ENCODE measurements around the gene ETFA.
"Not testable (repeated sequence)": the region's sequence is repeated elsewhere in the genome, so short reads cannot be mapped to it uniquely, and the experiment has no call there.

The ETFA gene

DNA sequence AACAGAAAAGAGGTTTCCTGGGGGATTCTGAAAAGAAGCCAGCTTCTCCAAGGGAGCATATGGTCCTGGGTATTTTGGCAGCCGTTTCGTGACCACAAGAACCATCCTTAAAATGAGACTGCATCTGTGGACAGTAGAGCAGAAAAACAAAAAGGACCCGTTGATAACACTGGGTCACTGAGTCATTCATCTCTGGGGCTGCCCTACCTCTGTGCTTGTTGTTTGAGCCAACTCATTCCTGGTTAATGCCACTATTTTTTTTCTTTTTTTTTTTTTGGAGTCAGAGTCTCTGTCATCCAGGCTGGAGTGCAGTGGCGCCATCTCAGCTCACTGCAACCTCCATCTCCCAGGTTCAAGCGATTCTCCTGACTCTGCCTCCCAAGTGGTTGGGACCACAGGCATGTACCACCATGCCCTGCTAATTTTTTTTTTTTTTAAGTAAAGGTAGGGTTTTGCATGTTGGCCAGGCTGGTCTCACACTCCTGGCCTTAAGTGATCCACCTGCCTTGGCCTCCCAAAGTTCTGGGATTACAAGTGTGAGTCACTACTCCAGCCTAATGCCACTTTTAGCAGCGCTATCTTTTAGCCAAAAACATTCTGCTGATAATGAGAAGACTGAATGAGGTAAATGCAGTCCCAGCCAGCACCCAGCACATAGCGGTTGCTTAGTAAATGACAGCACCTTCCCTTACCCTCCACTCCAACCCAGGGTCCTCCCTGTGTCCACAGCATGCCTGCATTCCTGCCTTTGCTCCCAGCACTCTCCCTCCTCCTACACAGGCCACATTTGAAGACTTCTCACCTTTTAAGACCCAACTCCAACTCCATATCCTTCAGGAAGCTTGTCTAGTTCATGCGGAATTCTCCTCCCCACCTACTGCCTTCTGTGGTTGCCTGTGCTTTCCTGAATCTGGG lies 16.2 kb upstream of the ETFA start:
- Histone ChIP-seq H3K9me3 (ENCODE audit: control insufficient read depth in 5 of 5, low read length in 5 of 5) (no peaks in the 10 kb centered on the region), H3K27me3 (ENCODE audit: control insufficient read depth in 5 of 5, insufficient read depth in 4 of 5, low read length in 5 of 5) (peaks cover 0 to 15% (median 3%) of the 10 kb centered on the region in 5 donors), H3K9ac (ENCODE audit: low read length in 5 of 5) (no peak overlapping the region), H3K27ac (ENCODE audit: low read depth, low read length) (no peak overlapping the region), H3K4me3 (ENCODE audit: low read depth in 1 of 5, low read length in 5 of 5) (no peak overlapping the region), H3K36me3 (ENCODE audit: control insufficient read depth in 5 of 5, insufficient read depth in 5 of 5, low read length in 5 of 5) (no peaks in the 10 kb centered on the region), H3K4me1 (ENCODE audit: control insufficient read depth in 5 of 5, insufficient read depth in 5 of 5, low read length in 5 of 5) (peaks cover 0 to 6% (median 4%) of the 10 kb centered on the region in 5 donors)

GRCh38 chr15:76325704-76326103 lies 14.4 kb upstream of the ETFA start:
- Histone ChIP-seq H3K9ac (ENCODE audit: low read length in 5 of 5) (no peak overlapping the region), H3K4me3 (ENCODE audit: low read depth in 1 of 5, low read length in 5 of 5) (no peak overlapping the region), H3K27me3 (ENCODE audit: control insufficient read depth in 5 of 5, insufficient read depth in 4 of 5, low read length in 5 of 5) (peaks cover 0 to 15% (median 3%) of the 10 kb centered on the region in 5 donors), H3K4me1 (ENCODE audit: control insufficient read depth in 5 of 5, insufficient read depth in 5 of 5, low read length in 5 of 5) (peaks cover 0 to 6% (median 4%) of the 10 kb centered on the region in 5 donors), H3K27ac (ENCODE audit: low read depth, low read length) (no peak overlapping the region), H3K9me3 (ENCODE audit: control insufficient read depth in 5 of 5, low read length in 5 of 5) (no peaks in the 10 kb centered on the region), H3K36me3 (ENCODE audit: control insufficient read depth in 5 of 5, insufficient read depth in 5 of 5, low read length in 5 of 5) (no peaks in the 10 kb centered on the region)

DNA sequence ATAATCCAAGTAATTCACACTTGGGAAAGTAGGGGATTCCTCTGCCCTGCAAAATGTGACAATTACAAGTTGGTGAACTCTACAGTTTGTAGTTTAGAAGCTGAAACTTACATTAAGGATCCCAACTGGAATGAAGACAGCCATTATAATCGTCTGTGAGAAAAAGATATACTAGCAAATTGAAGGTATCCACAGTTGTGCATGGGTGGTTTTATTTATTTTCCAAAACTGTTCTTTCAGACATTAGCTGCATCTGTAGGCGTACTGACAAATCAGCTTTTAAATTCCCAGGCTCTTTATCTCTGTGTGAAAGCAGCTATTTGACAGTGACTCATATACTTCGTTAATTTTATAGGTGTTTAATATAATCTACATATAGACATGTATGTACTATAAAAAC lies 12.8 kb upstream of the ETFA start:
- Histone ChIP-seq H3K36me3 (ENCODE audit: control insufficient read depth in 5 of 5, insufficient read depth in 5 of 5, low read length in 5 of 5) (no peaks in the 10 kb centered on the region), H3K27me3 (ENCODE audit: control insufficient read depth in 5 of 5, insufficient read depth in 4 of 5, low read length in 5 of 5) (peaks cover 0 to 11% (median 3%) of the 10 kb centered on the region in 5 donors), H3K4me1 (ENCODE audit: control insufficient read depth in 5 of 5, insufficient read depth in 5 of 5, low read length in 5 of 5) (no peaks in the 10 kb centered on the region), H3K4me3 (ENCODE audit: low read depth in 1 of 5, low read length in 5 of 5) (no peak overlapping the region), H3K9ac (ENCODE audit: low read length in 5 of 5) (no peak overlapping the region), H3K9me3 (ENCODE audit: control insufficient read depth in 5 of 5, low read length in 5 of 5) (no peaks in the 10 kb centered on the region), H3K27ac (ENCODE audit: low read depth, low read length) (no peak overlapping the region)

DNA sequence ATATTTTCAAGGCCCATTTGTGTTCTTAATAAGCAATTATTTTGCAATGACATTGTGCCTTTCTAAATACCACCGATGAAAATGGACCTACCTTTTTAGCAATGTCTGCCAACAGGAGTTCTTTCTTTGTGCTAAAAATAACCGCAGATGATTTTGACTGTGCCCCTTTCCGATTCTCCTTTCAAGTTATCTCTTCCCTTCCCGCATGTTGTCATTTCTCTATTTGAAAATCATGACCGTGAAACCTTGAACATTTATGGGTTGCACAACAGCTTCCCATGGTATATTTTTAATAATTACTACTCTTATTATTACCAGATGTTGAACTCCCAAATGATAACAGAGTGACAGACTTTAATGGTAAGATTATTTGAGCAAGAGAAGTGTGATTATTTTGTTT lies 10.3 kb upstream of the ETFA start:
- H3K4me3 ChIP-seq (ENCODE audit: low read depth in 1 of 5, low read length in 5 of 5): no peak overlapping the region
- H3K9me3 ChIP-seq (ENCODE audit: control insufficient read depth in 5 of 5, low read length in 5 of 5): no peaks in the 10 kb centered on the region
- no peaks in the 10 kb centered on the region for H3K4me1 ChIP-seq (ENCODE audit: control insufficient read depth in 5 of 5, insufficient read depth in 5 of 5, low read length in 5 of 5)
- H3K27me3 ChIP-seq (ENCODE audit: control insufficient read depth in 5 of 5, insufficient read depth in 4 of 5, low read length in 5 of 5): peaks cover 0 to 4% (median 3%) of the 10 kb centered on the region in 5 donors
- H3K9ac ChIP-seq (ENCODE audit: low read length in 5 of 5): no peak overlapping the region
- no peaks in the 10 kb centered on the region for H3K36me3 ChIP-seq (ENCODE audit: control insufficient read depth in 5 of 5, insufficient read depth in 5 of 5, low read length in 5 of 5)
- H3K27ac ChIP-seq (ENCODE audit: low read depth, low read length): no peak overlapping the region

- H3K4me1 ChIP-seq (ENCODE audit: control insufficient read depth in 5 of 5, insufficient read depth in 5 of 5, low read length in 5 of 5): no peaks in the 10 kb centered on the region
- no peak overlapping the region for H3K4me3 ChIP-seq (ENCODE audit: low read depth in 1 of 5, low read length in 5 of 5)
- H3K27me3 ChIP-seq (ENCODE audit: control insufficient read depth in 5 of 5, insufficient read depth in 4 of 5, low read length in 5 of 5): peaks cover 0 to 4% (median 3%) of the 10 kb centered on the region in 5 donors
- no peak overlapping the region for H3K27ac ChIP-seq (ENCODE audit: low read depth, low read length)
- no peaks in the 10 kb centered on the region for H3K9me3 ChIP-seq (ENCODE audit: control insufficient read depth in 5 of 5, low read length in 5 of 5)
- no peak overlapping the region for H3K9ac ChIP-seq (ENCODE audit: low read length in 5 of 5)
- H3K36me3 ChIP-seq (ENCODE audit: control insufficient read depth in 5 of 5, insufficient read depth in 5 of 5, low read length in 5 of 5): no peaks in the 10 kb centered on the region
These were observed 9.9 kb upstream of the ETFA start for GRCh38 chr15:76321171-76321570.

- Histone ChIP-seq H3K4me3 (ENCODE audit: low read depth in 1 of 5, low read length in 5 of 5) (no peak overlapping the region), H3K4me1 (ENCODE audit: control insufficient read depth in 5 of 5, insufficient read depth in 5 of 5, low read length in 5 of 5) (no peaks in the 10 kb centered on the region), H3K27ac (ENCODE audit: low read depth, low read length) (no peak overlapping the region), H3K9ac (ENCODE audit: low read length in 5 of 5) (no peak overlapping the region), H3K36me3 (ENCODE audit: control insufficient read depth in 5 of 5, insufficient read depth in 5 of 5, low read length in 5 of 5) (no peaks in the 10 kb centered on the region), H3K9me3 (ENCODE audit: control insufficient read depth in 5 of 5, low read length in 5 of 5) (no peaks in the 10 kb centered on the region), H3K27me3 (ENCODE audit: control insufficient read depth in 5 of 5, insufficient read depth in 4 of 5, low read length in 5 of 5) (peaks cover 0 to 3% (median 0%) of the 10 kb centered on the region in 5 donors)
These were observed 8.7 kb upstream of the ETFA start for GRCh38 chr15:76320012-76320411.

GRCh38 chr15:76313731-76314130 lies 2.5 kb upstream of the ETFA start:
- no peaks in the 10 kb centered on the region for H3K27me3 ChIP-seq (ENCODE audit: control insufficient read depth in 5 of 5, insufficient read depth in 4 of 5, low read length in 5 of 5)
- no peaks in the 10 kb centered on the region for H3K9me3 ChIP-seq (ENCODE audit: control insufficient read depth in 5 of 5, low read length in 5 of 5)
- no peaks in the 10 kb centered on the region for H3K36me3 ChIP-seq (ENCODE audit: control insufficient read depth in 5 of 5, insufficient read depth in 5 of 5, low read length in 5 of 5)
- H3K27ac ChIP-seq (ENCODE audit: low read depth, low read length): peak overlapping the region; percentile 94
- peaks cover 3 to 37% (median 29%) of the 10 kb centered on the region in 5 donors for H3K4me1 ChIP-seq (ENCODE audit: control insufficient read depth in 5 of 5, insufficient read depth in 5 of 5, low read length in 5 of 5)
- no peak overlapping the region for H3K4me3 ChIP-seq (ENCODE audit: low read depth in 1 of 5, low read length in 5 of 5)
- H3K9ac ChIP-seq (ENCODE audit: low read length in 5 of 5): no peak overlapping the region

GRCh38 chr15:76313175-76313567 lies 1.9 kb upstream of the ETFA start:
- not testable (repeated sequence) for H3K27me3 ChIP-seq (ENCODE audit: control insufficient read depth in 5 of 5, insufficient read depth in 4 of 5, low read length in 5 of 5); H3K36me3 ChIP-seq (ENCODE audit: control insufficient read depth in 5 of 5, insufficient read depth in 5 of 5, low read length in 5 of 5); H3K9me3 ChIP-seq (ENCODE audit: control insufficient read depth in 5 of 5, low read length in 5 of 5); H3K9ac ChIP-seq (ENCODE audit: low read length in 5 of 5); H3K4me3 ChIP-seq (ENCODE audit: low read depth in 1 of 5, low read length in 5 of 5)
- Histone ChIP-seq H3K4me1 (ENCODE audit: control insufficient read depth in 5 of 5, insufficient read depth in 5 of 5, low read length in 5 of 5) (peaks cover 3 to 42% (median 30%) of the 10 kb centered on the region in 5 donors), H3K27ac (ENCODE audit: low read depth, low read length) (peak overlapping the region; percentile 94)

DNA sequence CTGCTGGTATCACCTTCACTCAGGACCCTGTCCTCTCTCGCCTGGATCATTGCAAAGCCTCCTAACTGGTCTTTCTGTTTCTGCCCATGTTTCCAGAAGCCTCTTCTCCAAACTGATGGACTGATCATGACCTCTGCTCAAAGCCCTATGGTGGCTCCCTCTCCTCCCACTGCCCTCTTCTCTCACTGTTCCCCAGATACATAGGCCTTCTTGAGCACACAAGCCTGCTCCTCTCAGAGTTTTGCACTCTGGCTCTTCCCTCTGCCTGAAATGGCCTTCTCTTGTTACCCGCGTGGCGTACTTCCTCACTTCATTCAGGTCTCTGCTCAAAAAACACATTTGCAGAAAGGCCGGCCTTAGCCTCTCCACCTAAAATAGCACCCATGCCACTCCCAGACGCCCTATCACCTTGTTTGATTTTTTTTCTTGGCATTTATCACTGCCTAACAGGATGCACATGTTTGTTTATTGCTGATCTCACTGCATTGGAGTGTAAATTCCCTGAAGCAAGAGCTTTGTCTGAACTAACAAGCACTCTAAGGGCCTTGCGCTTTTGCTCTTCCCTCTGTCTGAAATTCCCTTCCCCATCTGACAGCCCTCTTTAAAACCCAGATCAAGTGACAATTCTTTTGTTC lies 1.4 kb upstream of the ETFA start:
- Histone ChIP-seq H3K27me3 (ENCODE audit: control insufficient read depth in 5 of 5, insufficient read depth in 4 of 5, low read length in 5 of 5) (no peaks in the 10 kb centered on the region), H3K9ac (ENCODE audit: low read length in 5 of 5) (no peak overlapping the region), H3K36me3 (ENCODE audit: control insufficient read depth in 5 of 5, insufficient read depth in 5 of 5, low read length in 5 of 5) (no peaks in the 10 kb centered on the region), H3K27ac (ENCODE audit: low read depth, low read length) (peak overlapping the region; percentile 94), H3K9me3 (ENCODE audit: control insufficient read depth in 5 of 5, low read length in 5 of 5) (no peaks in the 10 kb centered on the region), H3K4me3 (ENCODE audit: low read depth in 1 of 5, low read length in 5 of 5) (no peak overlapping the region), H3K4me1 (ENCODE audit: control insufficient read depth in 5 of 5, insufficient read depth in 5 of 5, low read length in 5 of 5) (peaks cover 3 to 42% (median 31%) of the 10 kb centered on the region in 5 donors)

- Histone ChIP-seq H3K36me3 (ENCODE audit: control insufficient read depth in 5 of 5, insufficient read depth in 5 of 5, low read length in 5 of 5) (no peaks in the 10 kb centered on the region), H3K27me3 (ENCODE audit: control insufficient read depth in 5 of 5, insufficient read depth in 4 of 5, low read length in 5 of 5) (no peaks in the 10 kb centered on the region), H3K27ac (ENCODE audit: low read depth, low read length) (peak overlapping the region; percentile 94), H3K9ac (ENCODE audit: low read length in 5 of 5) (peak overlapping the region; percentile 81 to 99 (median 94)), H3K9me3 (ENCODE audit: control insufficient read depth in 5 of 5, low read length in 5 of 5) (no peaks in the 10 kb centered on the region), H3K4me3 (ENCODE audit: low read depth in 1 of 5, low read length in 5 of 5) (peak overlapping the region; percentile 73 to 93 (median 88)), H3K4me1 (ENCODE audit: control insufficient read depth in 5 of 5, insufficient read depth in 5 of 5, low read length in 5 of 5) (peaks cover 3 to 42% (median 34%) of the 10 kb centered on the region in 5 donors)
These were observed 682 bp downstream of the ETFA start for GRCh38 chr15:76310475-76311099.

All from subcutaneous abdominal adipose tissue (tissue), 5 donors.